Smooth muscle cell (in vitro differentiated cells): ENCODE measurements around the gene SLC6A11. TPM values are rescaled to one million over a fixed set of nuclear protein-coding genes. Genes with fewer than 3 reads are reported as not detected.

Experiments used
- DNase-seq: peaks from one replicate; lab custom pipeline; 2025; ENCODE audit not compliant: unreplicated experiment; lab: John Stamatoyannopoulos, UW
- H2AFZ ChIP-seq: fragments of 200-600 bp; sonication (generic); 2 replicates; pipeline ENCODE4 v1.6.0; 2016; ENCODE audit warnings: antibody characterized with exemption, low read depth, mild to moderate bottlenecking
- H3F3A ChIP-seq: fragments of 200-600 bp; sonication (generic); 2 replicates; pipeline ENCODE4 v1.6.0; 2017; ENCODE audit warnings: antibody characterized with exemption, low read depth
- H3K27ac ChIP-seq: fragments of 200-600 bp; sonication (generic); 2 replicates; pipeline ENCODE4 v1.5.1; 2016; ENCODE audit warnings: low read depth, mild to moderate bottlenecking
- H3K27me3 ChIP-seq: fragments of 200-600 bp; sonication (generic); 2 replicates; pipeline ENCODE4 v1.6.1; 2016; ENCODE audit warnings: low read depth, mild to moderate bottlenecking
- H3K36me3 ChIP-seq: fragments of 200-600 bp; sonication (generic); 2 replicates; pipeline ENCODE4 v1.5.1; 2016; ENCODE audit warnings: low read depth
- H3K4me1 ChIP-seq: fragments of 200-600 bp; sonication (generic); 2 replicates; pipeline ENCODE4 v1.5.1; 2016; ENCODE audit warnings: low read depth
- H3K4me2 ChIP-seq: fragments of 200-600 bp; sonication (generic); 2 replicates; pipeline ENCODE4 v1.6.0; 2016; ENCODE audit warnings: mild to moderate bottlenecking
- H3K4me3 ChIP-seq: fragments of 200-600 bp; sonication (generic); 2 replicates; pipeline ENCODE4 v1.5.1; 2016; ENCODE audit warnings: mild to moderate bottlenecking
- H3K79me2 ChIP-seq: fragments of 200-600 bp; sonication (generic); 2 replicates; pipeline ENCODE4 v1.6.0; 2016; ENCODE audit warnings: low read depth, mild to moderate bottlenecking
- H3K9ac ChIP-seq: fragments of 200-600 bp; sonication (generic); 2 replicates; pipeline ENCODE4 v1.6.0; 2016; ENCODE audit warnings: low read depth
- H3K9me3 ChIP-seq: fragments of 200-600 bp; sonication (generic); replicated peaks from 2 replicates; pipeline ENCODE4 v1.5.1; 2016; ENCODE audit warnings: low read depth
- H4K20me1 ChIP-seq: fragments of 200-600 bp; sonication (generic); 2 replicates; pipeline ENCODE4 v1.6.0; 2016; ENCODE audit warnings: low read depth
- WGBS: methylation state at CpG from one replicate; pipeline ENCODE4 v1.1.7; 2016; ENCODE audit warnings: low lambda C conversion rate; 5-methylcytosine and 5-hydroxymethylcytosine counted together
- polyA plus RNA-seq: library from polyadenylated mRNA; unstranded; fragments of >200 nt; fragmentation: Nextera tagmentation; extraction: Ambion mirVana; gene quantifications from 2 replicates; pipeline ENCODE4 v1.2.1, GENCODE V29; 2016
- total RNA-seq: library from RNA; depleted of rRNA; stranded (reverse); fragments of >200 nt; gene quantifications from 2 replicates; pipeline ENCODE4 v1.2.3, GENCODE V29; 2014
- TF ChIP-seq, protein P1 (sequence below): fragments of 200-600 bp; sonication (generic); IDR thresholded peaks from 2 replicates; pipeline ENCODE4 v1.5.1; 2017; ENCODE audit warnings: borderline replicate concordance, mild to moderate bottlenecking, antibody characterized with exemption; ENCODE audit not compliant: insufficient read depth, poor library complexity, severe bottlenecking

The SLC6A11 gene
- total and polyA plus RNA-seq, 2 experiments from 2014 or later = not detected

DNA sequence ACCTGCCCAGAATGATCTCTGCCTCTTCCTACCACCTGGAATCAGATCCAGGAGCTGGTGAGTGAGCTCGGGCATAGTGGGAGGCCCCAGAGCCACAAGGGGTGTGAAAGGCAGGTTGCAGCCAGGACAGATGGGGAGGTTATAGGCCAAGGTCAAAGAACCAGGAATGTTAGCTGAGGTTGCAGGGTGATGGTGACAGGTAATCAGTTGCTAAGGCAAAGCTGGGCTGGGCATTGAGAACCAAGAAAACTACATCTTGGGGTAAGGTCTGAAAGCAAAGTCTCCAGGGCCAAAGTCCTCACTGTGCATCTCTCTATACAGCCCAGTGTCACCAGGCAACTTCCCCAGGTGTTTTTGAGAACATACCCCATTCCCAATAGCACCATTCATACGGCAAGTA is 38.4 kb upstream of the SLC6A11 start:
- no peak overlapping the region for H3K27ac ChIP-seq
- H3K9me3 ChIP-seq = no peaks in the 10 kb centered on the region
- no peaks in the 10 kb centered on the region for H4K20me1 ChIP-seq
- H3K4me2 ChIP-seq = no peak overlapping the region
- no peaks in the 10 kb centered on the region for H3K4me1 ChIP-seq
- no peaks in the 10 kb centered on the region for H3F3A ChIP-seq
- H2AFZ ChIP-seq = no peak overlapping the region
- WGBS = 78% methylated on average over 2 of the region's 2 CpGs
- H3K79me2 ChIP-seq = no peaks in the 10 kb centered on the region
- no peak overlapping the region for H3K4me3 ChIP-seq
- no peak for DNase-seq
- H3K27me3 ChIP-seq = peaks cover 18% of the 10 kb centered on the region
- H3K9ac ChIP-seq = no peak overlapping the region
- TF ChIP-seq, protein P1, sequence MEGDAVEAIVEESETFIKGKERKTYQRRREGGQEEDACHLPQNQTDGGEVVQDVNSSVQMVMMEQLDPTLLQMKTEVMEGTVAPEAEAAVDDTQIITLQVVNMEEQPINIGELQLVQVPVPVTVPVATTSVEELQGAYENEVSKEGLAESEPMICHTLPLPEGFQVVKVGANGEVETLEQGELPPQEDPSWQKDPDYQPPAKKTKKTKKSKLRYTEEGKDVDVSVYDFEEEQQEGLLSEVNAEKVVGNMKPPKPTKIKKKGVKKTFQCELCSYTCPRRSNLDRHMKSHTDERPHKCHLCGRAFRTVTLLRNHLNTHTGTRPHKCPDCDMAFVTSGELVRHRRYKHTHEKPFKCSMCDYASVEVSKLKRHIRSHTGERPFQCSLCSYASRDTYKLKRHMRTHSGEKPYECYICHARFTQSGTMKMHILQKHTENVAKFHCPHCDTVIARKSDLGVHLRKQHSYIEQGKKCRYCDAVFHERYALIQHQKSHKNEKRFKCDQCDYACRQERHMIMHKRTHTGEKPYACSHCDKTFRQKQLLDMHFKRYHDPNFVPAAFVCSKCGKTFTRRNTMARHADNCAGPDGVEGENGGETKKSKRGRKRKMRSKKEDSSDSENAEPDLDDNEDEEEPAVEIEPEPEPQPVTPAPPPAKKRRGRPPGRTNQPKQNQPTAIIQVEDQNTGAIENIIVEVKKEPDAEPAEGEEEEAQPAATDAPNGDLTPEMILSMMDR = no peak
- no peaks in the 10 kb centered on the region for H3K36me3 ChIP-seq

DNA sequence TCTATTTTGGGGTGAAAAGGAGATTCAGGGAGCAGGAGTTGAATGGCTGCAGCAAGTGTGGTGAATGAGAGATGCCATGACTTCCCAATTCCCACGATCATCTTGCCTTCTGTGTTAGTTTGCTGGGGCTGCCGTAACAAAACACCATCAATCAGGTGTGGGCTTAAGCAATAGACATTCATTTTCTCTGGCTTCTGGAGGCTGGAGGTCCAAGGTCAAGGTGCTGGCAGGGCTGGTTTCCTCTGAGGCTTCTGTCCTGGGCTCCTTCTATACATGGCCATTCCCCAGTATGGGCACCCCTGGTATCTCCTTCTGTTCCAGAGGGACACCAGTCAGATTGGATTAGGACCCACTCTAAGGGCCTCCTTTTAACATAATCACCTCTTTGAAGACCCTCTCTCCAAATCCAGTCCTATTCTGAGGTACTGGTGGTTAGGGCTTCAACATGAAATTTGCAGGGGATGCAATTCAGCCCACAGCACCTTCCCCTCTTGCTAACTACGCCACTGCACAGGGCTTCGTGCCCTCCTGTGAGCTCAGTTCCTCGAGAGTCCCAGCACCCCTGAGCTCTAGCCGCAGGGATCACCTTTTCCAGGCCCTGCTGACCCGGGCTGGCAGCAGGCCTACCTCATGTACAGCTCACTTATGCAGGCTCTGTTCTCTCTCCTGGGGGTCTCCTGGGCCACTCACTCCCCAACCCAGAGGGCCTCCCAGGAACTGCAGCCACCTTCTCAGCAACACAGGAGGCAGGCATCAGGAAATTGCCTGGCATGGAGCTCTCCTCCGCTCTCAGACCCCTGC is 37.3 kb upstream of the SLC6A11 start:
- H3K4me2 ChIP-seq = no peak overlapping the region
- TF ChIP-seq, protein P1 = no peak
- H3K9me3 ChIP-seq = no peaks in the 10 kb centered on the region
- no peaks in the 10 kb centered on the region for H3K36me3 ChIP-seq
- DNase-seq = no peak
- 82% methylated on average over 8 of the region's 8 CpGs for WGBS
- H3K27me3 ChIP-seq = peaks cover 18% of the 10 kb centered on the region
- H3K9ac ChIP-seq = no peak overlapping the region
- no peak overlapping the region for H2AFZ ChIP-seq
- no peaks in the 10 kb centered on the region for H3F3A ChIP-seq
- no peaks in the 10 kb centered on the region for H3K79me2 ChIP-seq
- H3K4me3 ChIP-seq = no peak overlapping the region
- no peaks in the 10 kb centered on the region for H4K20me1 ChIP-seq
- H3K27ac ChIP-seq = no peak overlapping the region
- H3K4me1 ChIP-seq = no peaks in the 10 kb centered on the region

GRCh38 chr3:10779293-10779805 is 36.7 kb upstream of the SLC6A11 start:
- no peaks in the 10 kb centered on the region for H3K79me2 ChIP-seq
- TF ChIP-seq, protein P1 = no peak
- no peaks in the 10 kb centered on the region for H3K9me3 ChIP-seq
- H2AFZ ChIP-seq = no peak overlapping the region
- H3K4me2 ChIP-seq = no peak overlapping the region
- H4K20me1 ChIP-seq = no peaks in the 10 kb centered on the region
- no peak for DNase-seq
- H3K27me3 ChIP-seq = peaks cover 18% of the 10 kb centered on the region
- no peak overlapping the region for H3K27ac ChIP-seq
- H3K36me3 ChIP-seq = no peaks in the 10 kb centered on the region
- no peaks in the 10 kb centered on the region for H3F3A ChIP-seq
- H3K9ac ChIP-seq = no peak overlapping the region
- no peak overlapping the region for H3K4me3 ChIP-seq
- 83% methylated on average over 8 of the region's 8 CpGs for WGBS
- no peaks in the 10 kb centered on the region for H3K4me1 ChIP-seq
